ENCODE results near the gene EBP. TPM values are rescaled to one million over a fixed set of nuclear protein-coding genes. Genes with fewer than 3 reads are reported as not detected.

Gene EBP
- total and polyA plus RNA-seq, 2 of the 8 experiments (the other 6 are each of a cell fraction or from before 2014, with no cell fraction given), result 143 to 286 TPM

GRCh38 chrX:48509245-48509590, 12.4 kb upstream of the EBP start:
- no peak for DNase-seq (ENCODE audit: low read depth in 1 of 2, low spot score in 2 of 2)
- no peaks in the 10 kb centered on the region; a peak in 2 of 7 replicates for H3K27me3 ChIP-seq (replicated peaks in 1 of 4; ENCODE audit: control insufficient read depth in 3 of 4, extremely low read depth in 1 of 4, insufficient read depth in 3 of 4, low read length in 3 of 4)
- H2BK15ac ChIP-seq (ENCODE audit: low read length), result no peak overlapping the region
- H3K56ac ChIP-seq (replicated peaks; ENCODE audit: insufficient read length, low read depth, low read length), result no peak overlapping the region
- no peak overlapping the region for H2BK12ac ChIP-seq (ENCODE audit: low read depth, low read length)
- no peak overlapping the region for H2AK5ac ChIP-seq (ENCODE audit: low read depth, low read length)
- H4K20me1 ChIP-seq (replicated peaks in 1 of 2; ENCODE audit: control insufficient read depth in 1 of 2, insufficient read depth in 2 of 2, low read length in 2 of 2), result no peaks in the 10 kb centered on the region
- ChIA-PET POLR2A (ENCODE audit: partially characterized antibody) (no interaction called here), CTCF (ENCODE audit: partially characterized antibody) (no interaction called here)
- peaks cover 0 to 5% (median 2%) of the 10 kb centered on the region in 4 experiments; a peak in 4 of 7 replicates for H3K4me1 ChIP-seq (replicated peaks in 1 of 4; ENCODE audit: control insufficient read depth in 3 of 4, insufficient read depth in 4 of 4, low read length in 3 of 4)
- no peak overlapping the region for H2BK120ac ChIP-seq (replicated peaks; ENCODE audit: low read depth, low read length)
- no peaks in the 10 kb centered on the region for H3K79me2 ChIP-seq (ENCODE audit: control insufficient read depth in 1 of 2, insufficient read depth in 2 of 2, low read length in 2 of 2)
- no peak overlapping the region for H3K4ac ChIP-seq (replicated peaks; ENCODE audit: insufficient read length, low read depth, low read length)
- peak overlapping the region; percentile 77 to 95 for H3K4me2 ChIP-seq (ENCODE audit: insufficient read depth in 1 of 2, low read depth in 2 of 2, low read length in 2 of 2)
- H4K91ac ChIP-seq (replicated peaks; ENCODE audit: insufficient read length, low read length), result no peak overlapping the region
- peak overlapping the region; percentile 60 to 93 (median 72) for H3K4me3 ChIP-seq (ENCODE audit: extremely low read depth in 1 of 4, insufficient read depth in 2 of 4, low read depth in 3 of 4, low read length in 4 of 4)
- no peaks in the 10 kb centered on the region; the same call in 1 of the 2 replicates for H3K23me2 ChIP-seq (ENCODE audit: low read depth, low read length)
- no peaks in the 10 kb centered on the region for H3K9me3 ChIP-seq (ENCODE audit: insufficient read depth in 2 of 2, low read depth in 1 of 2, low read length in 1 of 2)
- FAIRE-seq, result no peak
- H2AFZ ChIP-seq (ENCODE audit: low read length), result no peak overlapping the region
- peak overlapping the region; percentile 80; the same call in 1 of the 2 replicates for H4K8ac ChIP-seq (ENCODE audit: extremely low read depth, insufficient read depth, low read length)
- H3K36me3 ChIP-seq (ENCODE audit: control insufficient read depth in 2 of 4, insufficient read depth in 4 of 4, low read length in 3 of 4), result no peaks in the 10 kb centered on the region
- H3K9ac ChIP-seq (replicated peaks in 1 of 4; ENCODE audit: extremely low read depth in 1 of 4, low read depth in 3 of 4, low read length in 3 of 4), result peak overlapping the region in 2 of 4 experiments; percentile 18 to 22; a peak in 3 of 7 replicates
- WGBS, 2 experiments (ENCODE audit: extremely low coverage in 1 of 2, insufficient coverage in 1 of 2, insufficient read length in 1 of 2, insufficient replicate concordance in 2 of 2, low coverage in 1 of 2, low lambda C conversion rate in 2 of 2, missing lambda C conversion rate in 1 of 2), result 6% methylated on average over 6 of the region's 16 CpGs; no CpG with 5 or more reads in 1 of the 2 experiments
- H3K23ac ChIP-seq (ENCODE audit: insufficient read length), result no peak overlapping the region
- no peak overlapping the region for H2BK20ac ChIP-seq (ENCODE audit: low read length)
- no peak overlapping the region for H3K27ac ChIP-seq (ENCODE audit: low read depth, low read length)
- no peaks in the 10 kb centered on the region for H3K79me1 ChIP-seq (ENCODE audit: low read depth, low read length)
- H3K14ac ChIP-seq (ENCODE audit: insufficient read length), result no peak overlapping the region
- no peak overlapping the region for H4K5ac ChIP-seq (ENCODE audit: insufficient read length, low read depth, low read length)
- H2BK5ac ChIP-seq (ENCODE audit: low read depth, low read length), result no peak overlapping the region
- no peak overlapping the region for H3K18ac ChIP-seq (ENCODE audit: extremely low read depth, low read length)
- no peak for TF ChIP-seq CEBPB (IDR thresholded peaks at IDR 0.05; ENCODE audit: low read depth, low read length)
- TF ChIP-seq, protein P1, sequence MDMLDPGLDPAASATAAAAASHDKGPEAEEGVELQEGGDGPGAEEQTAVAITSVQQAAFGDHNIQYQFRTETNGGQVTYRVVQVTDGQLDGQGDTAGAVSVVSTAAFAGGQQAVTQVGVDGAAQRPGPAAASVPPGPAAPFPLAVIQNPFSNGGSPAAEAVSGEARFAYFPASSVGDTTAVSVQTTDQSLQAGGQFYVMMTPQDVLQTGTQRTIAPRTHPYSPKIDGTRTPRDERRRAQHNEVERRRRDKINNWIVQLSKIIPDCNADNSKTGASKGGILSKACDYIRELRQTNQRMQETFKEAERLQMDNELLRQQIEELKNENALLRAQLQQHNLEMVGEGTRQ (IDR thresholded peaks at IDR 0.05; ENCODE audit: low read length), result no peak
- TF ChIP-seq, protein P2, sequence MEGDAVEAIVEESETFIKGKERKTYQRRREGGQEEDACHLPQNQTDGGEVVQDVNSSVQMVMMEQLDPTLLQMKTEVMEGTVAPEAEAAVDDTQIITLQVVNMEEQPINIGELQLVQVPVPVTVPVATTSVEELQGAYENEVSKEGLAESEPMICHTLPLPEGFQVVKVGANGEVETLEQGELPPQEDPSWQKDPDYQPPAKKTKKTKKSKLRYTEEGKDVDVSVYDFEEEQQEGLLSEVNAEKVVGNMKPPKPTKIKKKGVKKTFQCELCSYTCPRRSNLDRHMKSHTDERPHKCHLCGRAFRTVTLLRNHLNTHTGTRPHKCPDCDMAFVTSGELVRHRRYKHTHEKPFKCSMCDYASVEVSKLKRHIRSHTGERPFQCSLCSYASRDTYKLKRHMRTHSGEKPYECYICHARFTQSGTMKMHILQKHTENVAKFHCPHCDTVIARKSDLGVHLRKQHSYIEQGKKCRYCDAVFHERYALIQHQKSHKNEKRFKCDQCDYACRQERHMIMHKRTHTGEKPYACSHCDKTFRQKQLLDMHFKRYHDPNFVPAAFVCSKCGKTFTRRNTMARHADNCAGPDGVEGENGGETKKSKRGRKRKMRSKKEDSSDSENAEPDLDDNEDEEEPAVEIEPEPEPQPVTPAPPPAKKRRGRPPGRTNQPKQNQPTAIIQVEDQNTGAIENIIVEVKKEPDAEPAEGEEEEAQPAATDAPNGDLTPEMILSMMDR (IDR thresholded peaks at IDR 0.05; ENCODE audit: control extremely low read depth in 1 of 3, insufficient read depth in 1 of 3, low read depth in 1 of 3, low read length in 3 of 3), result no peak
- TF ChIP-seq FOSL1 (IDR thresholded peaks at IDR 0.05; ENCODE audit: insufficient read depth, low read depth, low read length), result no peak
- no peak for TF ChIP-seq KDM1A (IDR thresholded peaks at IDR 0.05; ENCODE audit: borderline replicate concordance, low read length)
- no peak for TF ChIP-seq SUZ12 (IDR thresholded peaks at IDR 0.05; ENCODE audit: low read length)
- TF ChIP-seq EZH2 (IDR thresholded peaks at IDR 0.05; ENCODE audit: low read depth, low read length, severe bottlenecking), result no peak
